Fibroblast of mammary gland (primary cell): ENCODE measurements around the gene GJA10.
A peak's percentile ranks its signal among the peaks of the same experiment; 100 is the strongest.
"Not testable (repeated sequence)": the region's sequence is repeated elsewhere in the genome, so short reads cannot be mapped to it uniquely, and the experiment has no call there.

ENCODE experiments used
- DNase-seq: peaks from one replicate; pipeline ENCODE4 v3.0.0-alpha.2; 2010; ENCODE audit warnings: low read depth
- H3K4me3 ChIP-seq: 2 replicates; pipeline ENCODE4 v1.5.1; 2011; ENCODE audit warnings: low read depth, mild to moderate bottlenecking, low read length, moderate library complexity; ENCODE audit not compliant: control insufficient read depth
- TF ChIP-seq, protein P1 (sequence below): conservative IDR thresholded peaks from 2 replicates; pipeline ENCODE4 v1.5.1; 2011; ENCODE audit warnings: low read depth, low read length, inconsistent platforms; ENCODE audit not compliant: control insufficient read depth, insufficient read depth

The GJA10 gene

DNA sequence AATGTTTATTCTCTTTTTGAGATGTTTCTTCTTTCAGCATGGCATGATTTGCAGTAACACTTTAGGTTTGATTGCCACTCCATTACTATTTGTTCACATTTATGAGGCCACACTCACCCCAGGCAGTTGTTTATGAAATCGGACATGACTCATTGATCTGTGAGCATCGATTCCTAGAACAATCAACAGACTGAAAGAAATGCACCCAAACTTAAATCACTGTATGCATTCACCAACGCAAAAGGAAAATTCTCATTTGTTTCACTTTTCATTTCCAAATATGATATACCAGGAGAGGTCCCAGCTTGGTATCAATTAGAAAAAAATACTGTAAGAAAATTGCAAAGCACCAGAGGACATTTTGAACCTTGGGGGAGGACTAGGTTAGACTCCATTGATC lies 5.4 kb upstream of the GJA10 start:
- TF ChIP-seq, protein P1, sequence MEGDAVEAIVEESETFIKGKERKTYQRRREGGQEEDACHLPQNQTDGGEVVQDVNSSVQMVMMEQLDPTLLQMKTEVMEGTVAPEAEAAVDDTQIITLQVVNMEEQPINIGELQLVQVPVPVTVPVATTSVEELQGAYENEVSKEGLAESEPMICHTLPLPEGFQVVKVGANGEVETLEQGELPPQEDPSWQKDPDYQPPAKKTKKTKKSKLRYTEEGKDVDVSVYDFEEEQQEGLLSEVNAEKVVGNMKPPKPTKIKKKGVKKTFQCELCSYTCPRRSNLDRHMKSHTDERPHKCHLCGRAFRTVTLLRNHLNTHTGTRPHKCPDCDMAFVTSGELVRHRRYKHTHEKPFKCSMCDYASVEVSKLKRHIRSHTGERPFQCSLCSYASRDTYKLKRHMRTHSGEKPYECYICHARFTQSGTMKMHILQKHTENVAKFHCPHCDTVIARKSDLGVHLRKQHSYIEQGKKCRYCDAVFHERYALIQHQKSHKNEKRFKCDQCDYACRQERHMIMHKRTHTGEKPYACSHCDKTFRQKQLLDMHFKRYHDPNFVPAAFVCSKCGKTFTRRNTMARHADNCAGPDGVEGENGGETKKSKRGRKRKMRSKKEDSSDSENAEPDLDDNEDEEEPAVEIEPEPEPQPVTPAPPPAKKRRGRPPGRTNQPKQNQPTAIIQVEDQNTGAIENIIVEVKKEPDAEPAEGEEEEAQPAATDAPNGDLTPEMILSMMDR, result no peak
- no peak overlapping the region for H3K4me3 ChIP-seq
- peak; percentile 15 for DNase-seq

DNA sequence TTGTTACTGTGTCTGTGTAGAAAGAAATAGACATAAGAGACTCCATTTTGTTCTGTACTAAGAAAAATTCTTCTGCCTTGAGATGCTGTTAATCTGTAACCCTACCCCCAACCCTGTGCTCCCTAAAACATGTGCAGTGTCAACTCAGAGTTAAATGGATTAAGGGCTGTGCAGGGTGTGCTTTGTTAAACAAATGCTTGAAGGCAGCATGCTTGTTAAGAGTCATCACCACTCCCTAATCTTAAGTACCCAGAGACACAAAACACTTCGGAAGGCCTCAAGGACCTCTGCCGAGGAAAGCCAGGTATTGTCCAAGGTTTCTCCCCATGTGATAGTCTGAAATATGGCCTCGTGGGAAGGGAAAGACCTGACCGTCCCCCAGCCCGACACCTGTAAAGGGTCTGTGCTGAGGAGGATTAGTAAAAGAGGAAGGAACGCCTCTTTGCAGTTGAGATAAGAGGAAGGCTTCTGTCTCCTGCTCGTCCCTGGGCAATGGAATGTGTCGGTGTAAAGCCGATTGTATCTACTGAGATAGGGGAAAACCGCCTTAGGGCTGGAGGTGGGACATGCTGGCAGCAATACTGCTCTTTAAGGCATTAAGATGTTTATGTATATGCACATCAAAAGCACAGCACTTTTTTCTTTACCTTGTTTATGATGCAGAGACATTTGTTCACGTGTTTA lies 3.3 kb upstream of the GJA10 start:
- not testable (repeated sequence) for H3K4me3 ChIP-seq, DNase-seq

DNA sequence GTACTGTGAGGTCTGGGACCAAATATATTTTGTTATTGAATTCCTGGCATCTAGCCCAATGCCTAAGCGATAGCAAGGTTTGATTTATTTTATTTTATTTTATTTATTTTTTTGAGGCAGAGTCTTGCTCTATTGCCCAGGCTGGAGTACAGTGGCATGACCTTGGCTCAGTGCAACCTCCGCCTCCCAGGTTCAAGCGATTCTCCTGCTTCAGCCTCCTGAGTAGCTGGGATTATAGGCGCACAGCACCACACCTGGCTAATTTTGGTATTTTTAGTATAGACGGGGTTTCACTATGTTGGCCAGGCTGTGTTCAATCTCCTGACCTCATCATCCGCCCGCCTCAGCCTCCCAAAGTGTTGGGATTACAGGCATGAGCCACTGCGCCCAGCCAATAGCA lies 1.7 kb upstream of the GJA10 start:
- not testable (repeated sequence) for DNase-seq, H3K4me3 ChIP-seq

DNA sequence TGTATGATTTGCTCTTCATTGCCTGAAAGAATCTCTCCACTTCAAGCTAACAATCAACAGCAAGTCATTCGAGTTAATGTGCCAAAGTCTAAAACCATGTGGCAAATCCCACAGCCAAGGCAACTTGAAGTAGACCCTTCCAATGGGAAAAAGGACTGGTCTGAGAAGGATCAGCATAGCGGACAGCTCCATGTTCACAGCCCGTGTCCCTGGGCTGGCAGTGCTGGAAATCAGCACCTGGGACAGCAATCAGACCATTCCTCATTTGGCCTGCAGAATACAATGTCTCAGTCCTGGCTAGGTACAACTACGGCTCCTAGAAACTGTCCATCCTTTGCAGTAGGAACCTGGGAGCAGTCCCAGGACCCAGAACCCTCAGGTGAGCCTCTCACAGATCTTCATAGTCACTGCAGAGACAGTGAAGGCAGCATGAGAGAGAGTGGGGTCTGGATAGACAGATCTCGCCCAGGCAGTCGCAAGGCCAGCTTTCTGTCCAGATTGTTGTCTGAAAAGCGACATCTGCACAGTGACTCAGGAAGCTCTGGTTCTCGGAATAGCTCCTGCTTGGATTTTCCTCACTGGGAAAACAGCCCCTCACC lies 1.1 kb downstream of the GJA10 start:
- TF ChIP-seq, protein P1, result no peak
- peak; percentile 54 for DNase-seq
- no peak overlapping the region for H3K4me3 ChIP-seq

DNA sequence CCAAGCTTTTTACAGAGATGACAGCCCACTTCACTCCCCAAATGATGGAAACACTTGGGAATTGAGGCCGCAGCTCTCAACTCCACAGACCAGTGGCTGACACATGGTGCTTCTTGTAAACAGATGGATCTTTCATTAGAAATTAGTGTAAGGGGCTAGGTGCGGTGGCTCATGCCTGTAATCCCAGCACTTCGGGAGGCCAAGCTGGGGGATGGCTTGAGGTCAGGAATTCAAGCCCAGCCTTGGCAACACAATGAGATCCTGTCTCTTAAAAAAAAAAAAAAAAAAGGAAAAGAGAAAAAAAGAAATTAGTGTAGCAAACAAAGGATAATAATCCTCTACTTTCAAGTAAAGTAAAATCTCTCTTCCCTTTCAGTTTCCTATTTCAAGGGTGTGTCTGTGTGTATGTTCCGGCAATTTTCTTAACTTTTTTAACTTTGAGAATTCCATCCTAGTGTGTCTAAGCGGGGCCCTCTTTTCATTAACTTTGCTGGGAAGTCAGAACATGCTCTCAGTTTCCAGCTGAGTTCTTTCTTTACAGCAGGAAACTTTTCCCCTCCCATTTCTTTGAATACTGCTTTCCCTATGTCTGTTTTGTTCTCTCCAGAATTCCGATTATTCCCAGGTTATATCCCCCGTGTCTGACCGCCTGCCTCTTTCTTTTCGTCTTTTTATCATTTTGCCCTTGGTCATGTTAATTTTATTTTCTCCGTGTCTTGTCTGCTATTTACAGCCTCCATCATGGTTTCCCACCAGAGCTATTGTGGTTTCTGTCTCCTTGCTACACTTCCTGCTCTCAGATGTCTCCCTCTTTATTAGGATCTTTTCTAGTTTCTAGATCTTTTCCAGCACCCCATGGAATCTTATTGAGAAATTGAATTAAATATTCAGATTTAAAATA lies 16.0 kb downstream of the GJA10 start:
- not testable (repeated sequence) for DNase-seq, H3K4me3 ChIP-seq

DNA sequence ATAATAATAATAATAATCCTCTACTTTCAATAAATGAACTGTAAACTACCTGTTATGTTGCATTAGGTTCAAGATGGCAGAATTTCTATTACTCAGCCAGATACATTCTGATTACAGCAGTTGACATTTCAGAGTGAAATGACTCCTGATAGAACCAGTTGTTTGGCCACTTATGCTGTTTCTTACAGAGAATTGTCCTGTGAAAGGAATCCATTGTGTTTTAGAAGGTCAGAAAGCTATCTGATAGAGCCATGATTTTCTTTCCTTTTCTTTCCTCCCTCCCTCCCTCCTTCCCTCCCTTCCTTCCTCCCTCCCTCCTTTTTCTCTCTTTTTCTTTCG lies 16.6 kb downstream of the GJA10 start:
- DNase-seq, result no peak
- no peak overlapping the region for H3K4me3 ChIP-seq
- TF ChIP-seq, protein P1, result no peak

DNA sequence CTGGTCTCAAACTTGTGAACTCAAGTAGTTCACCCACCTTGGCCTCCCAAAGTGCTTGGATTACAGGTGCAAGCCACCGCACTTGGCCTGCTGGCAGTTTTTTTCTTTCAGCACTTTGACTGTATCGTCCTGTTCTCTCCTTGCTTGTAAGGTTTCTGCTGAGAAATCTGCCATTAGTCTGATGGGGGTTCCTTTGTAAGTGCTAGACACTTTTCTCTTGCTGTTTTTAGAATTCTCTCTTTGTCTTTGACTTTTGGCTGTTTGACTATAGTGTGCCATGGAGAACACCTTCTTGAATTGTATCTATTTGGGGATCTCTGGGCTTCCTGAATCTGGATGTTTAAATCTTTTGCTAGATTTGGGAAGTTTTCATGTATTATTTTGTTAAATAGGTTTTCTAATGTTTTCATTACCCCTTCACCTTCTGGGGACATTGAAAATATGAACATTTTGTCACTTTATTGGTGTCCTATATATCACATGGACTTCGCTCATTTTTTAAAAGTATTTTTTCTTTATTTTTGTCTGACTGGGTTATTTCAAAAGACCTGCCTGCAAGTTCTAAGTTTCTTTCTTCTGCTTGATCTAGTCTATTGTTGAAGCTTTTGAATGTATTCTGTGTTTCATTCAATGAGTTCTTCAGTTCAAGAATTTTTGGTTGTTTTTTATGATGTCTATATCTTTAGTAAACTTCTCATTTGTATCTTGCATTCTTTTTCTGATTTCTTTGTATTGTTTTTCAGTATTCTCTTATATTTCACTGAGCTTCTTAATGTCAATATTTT lies 22.1 kb downstream of the GJA10 start:
- TF ChIP-seq, protein P1, result no peak
- no peak for DNase-seq
- H3K4me3 ChIP-seq, result no peak overlapping the region

DNA sequence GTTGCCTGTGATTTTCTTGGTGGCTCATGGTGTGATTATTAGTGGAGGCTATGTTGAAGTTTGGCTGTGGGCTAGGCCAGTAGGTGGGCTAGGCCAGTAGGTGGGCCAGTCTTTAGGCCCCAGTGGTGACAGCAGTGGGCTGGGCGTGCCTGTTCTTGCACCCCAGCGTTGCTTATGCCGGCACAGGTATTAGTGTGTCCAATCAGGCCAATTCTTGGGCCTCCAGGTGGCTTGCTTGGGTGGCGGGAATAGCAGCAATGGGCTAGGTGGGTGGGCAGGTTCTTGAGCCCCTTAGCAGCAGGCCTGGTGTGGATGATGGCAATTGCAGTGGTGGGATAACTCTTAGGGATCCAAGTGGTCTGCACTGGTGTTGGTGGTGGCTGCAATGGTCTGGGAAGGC lies 22.9 kb downstream of the GJA10 start:
- TF ChIP-seq, protein P1, result no peak
- no peak for DNase-seq
- no peak overlapping the region for H3K4me3 ChIP-seq
